Measurements from ENCODE around the gene ZFHX3.
"Not testable (repeated sequence)": the region's sequence is repeated elsewhere in the genome, so short reads cannot be mapped to it uniquely, and the experiment has no call there.

The ZFHX3 gene

GRCh38 chr16:72992142-72992601, 55.8 kb downstream of the ZFHX3 start:
- DNase-seq: no peak

GRCh38 chr16:72991644-72992043, 56.3 kb downstream of the ZFHX3 start:
- no peak for DNase-seq

- DNase-seq: no peak
Measured at GRCh38 chr16:72991211-72991610, 56.7 kb downstream of the ZFHX3 start.

GRCh38 chr16:72990571-72990970, 57.4 kb downstream of the ZFHX3 start:
- no peak for DNase-seq

GRCh38 chr16:72989579-72990551, 58.1 kb downstream of the ZFHX3 start:
- no peak for DNase-seq

GRCh38 chr16:72989203-72989578, 58.7 kb downstream of the ZFHX3 start:
- not testable (repeated sequence) for DNase-seq

GRCh38 chr16:72988569-72988968, 59.4 kb downstream of the ZFHX3 start:
- no peak for DNase-seq

- DNase-seq: no peak
Measured at GRCh38 chr16:72987480-72987901, 60.4 kb downstream of the ZFHX3 start.

- no peak for DNase-seq
Measured at GRCh38 chr16:72985995-72986394, 61.9 kb downstream of the ZFHX3 start.

- no peak for DNase-seq
Measured at GRCh38 chr16:72985148-72985941, 62.6 kb downstream of the ZFHX3 start.

GRCh38 chr16:72983728-72984350, 64.1 kb downstream of the ZFHX3 start:
- no peak for DNase-seq

GRCh38 chr16:72983241-72983640, 64.7 kb downstream of the ZFHX3 start:
- DNase-seq: no peak

GRCh38 chr16:72979974-72980373, 68.0 kb downstream of the ZFHX3 start:
- no peak for DNase-seq

- no peak for DNase-seq
Measured at GRCh38 chr16:72978212-72978611, 69.7 kb downstream of the ZFHX3 start.

- no peak for DNase-seq
Measured at GRCh38 chr16:72977127-72977526, 70.8 kb downstream of the ZFHX3 start.

- no peak for DNase-seq
Measured at GRCh38 chr16:72976438-72977064, 71.4 kb downstream of the ZFHX3 start.

GRCh38 chr16:72975809-72976437, 72.0 kb downstream of the ZFHX3 start:
- no peak for DNase-seq

GRCh38 chr16:72974142-72974769, 73.7 kb downstream of the ZFHX3 start:
- no peak for DNase-seq

- no peak for DNase-seq
Measured at GRCh38 chr16:72972878-72973571, 74.9 kb downstream of the ZFHX3 start.

GRCh38 chr16:72971370-72971769, 76.6 kb downstream of the ZFHX3 start:
- DNase-seq: no peak

GRCh38 chr16:72970656-72971055, 77.3 kb downstream of the ZFHX3 start:
- no peak for DNase-seq
